WTC11 (cell line): ENCODE measurements around the gene RNF17. TPM values are rescaled to one million over a fixed set of nuclear protein-coding genes. Genes with fewer than 3 reads are reported as not detected.

Source experiments
- ATAC-seq: fragments of 200-7000 bp; cut with Tn5 transposase; 2 replicates; pipeline ENCODE4 v1.10.0; 2021; ENCODE audit warnings: mild to moderate bottlenecking, moderate library complexity
- CTCF ChIA-PET: fragments of 300-600 bp; sonication (Branson Sonifier 250); formaldehyde crosslinking; loops from one replicate; lab custom pipeline; 2021; ENCODE audit warnings: antibody characterized with exemption; lab: Charles Lee
- POLR2A ChIA-PET: fragments of 350-600 bp; sonication (Branson Sonifier 250); formaldehyde crosslinking; loops from one replicate; lab custom pipeline; 2021; ENCODE audit warnings: antibody characterized with exemption; lab: Charles Lee
- DNase-seq: peaks from one replicate; pipeline ENCODE4 v3.0.0; 2021; ENCODE audit warnings: low spot score
- H3K27ac Mint-ChIP-seq: 2 replicates; pipeline ENCODE4 v1.8.0; 2021; ENCODE audit warnings: mixed read lengths
- H3K27me3 Mint-ChIP-seq: 2 replicates; pipeline ENCODE4 v1.8.0; 2021; ENCODE audit warnings: low read depth, mild to moderate bottlenecking, moderate library complexity, mixed read lengths
- H3K36me3 Mint-ChIP-seq: 2 replicates; pipeline ENCODE4 v1.8.0; 2021; ENCODE audit warnings: mixed read lengths
- H3K4me1 Mint-ChIP-seq: 2 replicates; pipeline ENCODE4 v1.8.0; 2022; ENCODE audit warnings: mixed read lengths
- H3K4me3 Mint-ChIP-seq: 2 replicates; pipeline ENCODE4 v1.8.0; 2021; ENCODE audit warnings: mild to moderate bottlenecking, moderate library complexity, mixed read lengths
- H3K9me3 Mint-ChIP-seq: 2 replicates; pipeline ENCODE4 v1.8.0; 2021; ENCODE audit warnings: mixed read lengths
- AFF4 ChIP-seq: sonication (generic); formaldehyde crosslinking; IDR thresholded peaks from 2 replicates; pipeline ENCODE4 v1.8.1; 2023; ENCODE audit warnings: mild to moderate bottlenecking, missing genetic modification reagents, borderline replicate concordance
- ATF1 ChIP-seq: sonication (generic); formaldehyde crosslinking; IDR thresholded peaks from 2 replicates; pipeline ENCODE4 v1.8.1; 2023; ENCODE audit warnings: mild to moderate bottlenecking, moderate library complexity, missing genetic modification reagents
- CDX4 ChIP-seq: fragments of 250-450 bp; sonication (Bioruptor Pico); IDR thresholded peaks from 2 replicates; pipeline ENCODE4 v1.9.0; 2021; ENCODE audit warnings: moderate library complexity, mild to moderate bottlenecking, inconsistent platforms, borderline replicate concordance
- FOXP4 ChIP-seq: sonication (generic); formaldehyde crosslinking; IDR thresholded peaks from 2 replicates; pipeline ENCODE4 v1.8.0; 2022; ENCODE audit warnings: mild to moderate bottlenecking, missing genetic modification reagents
- GTF2I ChIP-seq: fragments of 250-450 bp; sonication (Bioruptor Pico); conservative IDR thresholded peaks from 2 replicates; pipeline ENCODE4 v1.4.0; 2021; ENCODE audit warnings: mild to moderate bottlenecking
- IRF2 ChIP-seq: sonication (generic); formaldehyde crosslinking; IDR thresholded peaks from 2 replicates; pipeline ENCODE4 v1.8.0; 2022; ENCODE audit warnings: low read depth, missing genetic modification reagents, borderline replicate concordance
- MXD4 ChIP-seq: fragments of 250-450 bp; sonication (Bioruptor Pico); IDR thresholded peaks from 2 replicates; pipeline ENCODE4 v1.8.0; 2021; ENCODE audit warnings: mild to moderate bottlenecking, moderate library complexity, borderline replicate concordance
- NR2C2 ChIP-seq: sonication (generic); formaldehyde crosslinking; IDR thresholded peaks from 2 replicates; pipeline ENCODE4 v1.8.0; 2022; ENCODE audit warnings: mild to moderate bottlenecking, missing genetic modification reagents
- RELA ChIP-seq: sonication (generic); formaldehyde crosslinking; IDR thresholded peaks from 2 replicates; pipeline ENCODE4 v1.8.1; 2022; ENCODE audit warnings: missing genetic modification reagents, mild to moderate bottlenecking, borderline replicate concordance
- SMAD4 ChIP-seq: sonication (generic); formaldehyde crosslinking; IDR thresholded peaks from 2 replicates; pipeline ENCODE4 v1.8.0; 2022; ENCODE audit warnings: mild to moderate bottlenecking, missing genetic modification reagents
- STAT6 ChIP-seq: sonication (generic); formaldehyde crosslinking; conservative IDR thresholded peaks from 2 replicates; pipeline ENCODE4 v1.8.1; 2023; ENCODE audit warnings: mild to moderate bottlenecking, low read depth, missing genetic modification reagents, moderate library complexity
- TCF7 ChIP-seq: sonication (generic); formaldehyde crosslinking; IDR thresholded peaks from 2 replicates; pipeline ENCODE4 v1.8.0; 2022; ENCODE audit warnings: mild to moderate bottlenecking, low read depth, missing genetic modification reagents, moderate library complexity
- ZMAT4 ChIP-seq: fragments of 250-450 bp; sonication (Bioruptor Pico); IDR thresholded peaks from 2 replicates; pipeline ENCODE4 v1.9.0; 2021; ENCODE audit warnings: mild to moderate bottlenecking
- ZNF263 ChIP-seq: sonication (generic); formaldehyde crosslinking; IDR thresholded peaks from 2 replicates; pipeline ENCODE4 v1.8.1; 2022; ENCODE audit warnings: low read depth, mild to moderate bottlenecking, moderate library complexity, missing genetic modification reagents
- ZNF317 ChIP-seq: sonication (generic); formaldehyde crosslinking; IDR thresholded peaks from 2 replicates; pipeline ENCODE4 v1.8.1; 2023; ENCODE audit warnings: low read depth, mild to moderate bottlenecking, moderate library complexity, missing genetic modification reagents, borderline replicate concordance
- total RNA-seq: library from RNA; stranded (reverse); gene quantifications from 3 replicates; pipeline ENCODE4 v1.2.3, GENCODE V29; 2021
- TF ChIP-seq, protein P1 (sequence below): fragments of 250-450 bp; sonication (Bioruptor Pico); IDR thresholded peaks from 2 replicates; pipeline ENCODE4 v1.8.0; 2021; ENCODE audit warnings: mild to moderate bottlenecking
- TF ChIP-seq, protein P2 (sequence below): fragments of 250-450 bp; sonication (Bioruptor Pico); IDR thresholded peaks from 2 replicates; pipeline ENCODE4 v1.9.0; 2021; ENCODE audit warnings: mild to moderate bottlenecking

The RNF17 gene
- total RNA-seq, 1 experiment from 2014 or later, result not detected

DNA sequence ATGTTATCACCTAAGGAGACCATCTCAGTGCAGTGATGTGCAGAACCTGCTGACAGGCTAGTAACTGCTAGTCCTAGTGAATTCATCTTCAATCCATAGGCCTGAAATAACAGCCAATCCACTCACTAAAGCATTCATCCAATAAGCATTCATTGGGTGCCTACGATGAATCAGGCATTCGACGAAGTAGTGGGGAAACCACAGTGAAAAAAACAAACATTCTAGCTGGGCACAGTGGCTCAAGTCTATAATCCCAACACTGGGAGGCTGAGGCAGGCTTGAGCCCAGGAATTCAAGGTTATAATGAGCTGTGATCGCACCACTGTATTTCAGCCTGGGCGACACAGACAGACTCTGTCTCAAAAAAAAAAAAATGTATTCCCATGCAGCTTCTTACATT lies 135.6 kb downstream of the RNF17 start (continued):
- no peak for TF ChIP-seq MXD4 (CRISPR knock-in tag)
- no peak for TF ChIP-seq RELA (CRISPR knock-in tag)

GRCh38 chr13:24900507-24900906 lies 136.5 kb downstream of the RNF17 start:
- DNase-seq, result no peak
- no peaks in the 10 kb centered on the region for H3K27me3 Mint-ChIP-seq
- POLR2A ChIA-PET, result no interaction called here
- CTCF ChIA-PET, result interaction anchor here (1.0 kb wide), 1 partner anchor 95 kb away, joined by 3 read pairs; no protein-coding TSS in a partner anchor
- H3K4me3 Mint-ChIP-seq, result no peak overlapping the region
- H3K4me1 Mint-ChIP-seq, result no peaks in the 10 kb centered on the region
- H3K36me3 Mint-ChIP-seq, result peaks cover 44% of the 10 kb centered on the region
- ATAC-seq, result no peak
- TF ChIP-seq SMAD4 (no peak), ATF1 (CRISPR knock-in tag) (no peak), FOXP4 (CRISPR knock-in tag) (no peak), ZMAT4 (no peak), IRF2 (CRISPR knock-in tag) (no peak), CDX4 (CRISPR knock-in tag) (no peak), AFF4 (CRISPR knock-in tag) (no peak), TCF7 (CRISPR knock-in tag) (no peak), STAT6 (CRISPR knock-in tag) (no peak), GTF2I (CRISPR knock-in tag) (no peak), ZNF263 (CRISPR knock-in tag) (no peak), ZNF317 (CRISPR knock-in tag) (no peak), NR2C2 (CRISPR knock-in tag) (no peak)
- TF ChIP-seq, protein P1, sequence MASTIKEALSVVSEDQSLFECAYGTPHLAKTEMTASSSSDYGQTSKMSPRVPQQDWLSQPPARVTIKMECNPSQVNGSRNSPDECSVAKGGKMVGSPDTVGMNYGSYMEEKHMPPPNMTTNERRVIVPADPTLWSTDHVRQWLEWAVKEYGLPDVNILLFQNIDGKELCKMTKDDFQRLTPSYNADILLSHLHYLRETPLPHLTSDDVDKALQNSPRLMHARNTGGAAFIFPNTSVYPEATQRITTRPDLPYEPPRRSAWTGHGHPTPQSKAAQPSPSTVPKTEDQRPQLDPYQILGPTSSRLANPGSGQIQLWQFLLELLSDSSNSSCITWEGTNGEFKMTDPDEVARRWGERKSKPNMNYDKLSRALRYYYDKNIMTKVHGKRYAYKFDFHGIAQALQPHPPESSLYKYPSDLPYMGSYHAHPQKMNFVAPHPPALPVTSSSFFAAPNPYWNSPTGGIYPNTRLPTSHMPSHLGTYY (CRISPR knock-in tag), result no peak
- TF ChIP-seq, protein P2, sequence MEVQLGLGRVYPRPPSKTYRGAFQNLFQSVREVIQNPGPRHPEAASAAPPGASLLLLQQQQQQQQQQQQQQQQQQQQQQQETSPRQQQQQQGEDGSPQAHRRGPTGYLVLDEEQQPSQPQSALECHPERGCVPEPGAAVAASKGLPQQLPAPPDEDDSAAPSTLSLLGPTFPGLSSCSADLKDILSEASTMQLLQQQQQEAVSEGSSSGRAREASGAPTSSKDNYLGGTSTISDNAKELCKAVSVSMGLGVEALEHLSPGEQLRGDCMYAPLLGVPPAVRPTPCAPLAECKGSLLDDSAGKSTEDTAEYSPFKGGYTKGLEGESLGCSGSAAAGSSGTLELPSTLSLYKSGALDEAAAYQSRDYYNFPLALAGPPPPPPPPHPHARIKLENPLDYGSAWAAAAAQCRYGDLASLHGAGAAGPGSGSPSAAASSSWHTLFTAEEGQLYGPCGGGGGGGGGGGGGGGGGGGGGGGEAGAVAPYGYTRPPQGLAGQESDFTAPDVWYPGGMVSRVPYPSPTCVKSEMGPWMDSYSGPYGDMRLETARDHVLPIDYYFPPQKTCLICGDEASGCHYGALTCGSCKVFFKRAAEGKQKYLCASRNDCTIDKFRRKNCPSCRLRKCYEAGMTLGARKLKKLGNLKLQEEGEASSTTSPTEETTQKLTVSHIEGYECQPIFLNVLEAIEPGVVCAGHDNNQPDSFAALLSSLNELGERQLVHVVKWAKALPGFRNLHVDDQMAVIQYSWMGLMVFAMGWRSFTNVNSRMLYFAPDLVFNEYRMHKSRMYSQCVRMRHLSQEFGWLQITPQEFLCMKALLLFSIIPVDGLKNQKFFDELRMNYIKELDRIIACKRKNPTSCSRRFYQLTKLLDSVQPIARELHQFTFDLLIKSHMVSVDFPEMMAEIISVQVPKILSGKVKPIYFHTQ (CRISPR knock-in tag), result no peak
- no peak overlapping the region for H3K27ac Mint-ChIP-seq
- H3K9me3 Mint-ChIP-seq, result no peaks in the 10 kb centered on the region
